ENCODE data around the gene PTPRN2. TPM values are rescaled to one million over a fixed set of nuclear protein-coding genes. Genes with fewer than 3 reads are reported as not detected.

The PTPRN2 gene
- polyA plus RNA-seq, 4 donors: 7.4 to 9.6 (median 8.8) TPM

GRCh38 chr7:158449942-158450341 is 137.7 kb downstream of the PTPRN2 start:
- DNase-seq (ENCODE audit: low read depth in 4 of 4, low spot score in 3 of 4): no peak

GRCh38 chr7:158449266-158449665 is 138.4 kb downstream of the PTPRN2 start:
- DNase-seq (ENCODE audit: low read depth in 4 of 4, low spot score in 3 of 4): no peak

GRCh38 chr7:158448430-158449100 is 139.1 kb downstream of the PTPRN2 start:
- no peak for DNase-seq (ENCODE audit: low read depth in 4 of 4, low spot score in 3 of 4)

GRCh38 chr7:158447506-158448171 is 140.0 kb downstream of the PTPRN2 start:
- no peak for DNase-seq (ENCODE audit: low read depth in 4 of 4, low spot score in 3 of 4)

GRCh38 chr7:158447151-158447505 is 140.5 kb downstream of the PTPRN2 start:
- DNase-seq (ENCODE audit: low read depth in 4 of 4, low spot score in 3 of 4): no peak

- DNase-seq (ENCODE audit: low read depth in 4 of 4, low spot score in 3 of 4): no peak
Measured at GRCh38 chr7:158446706-158447105, 140.9 kb downstream of the PTPRN2 start.

GRCh38 chr7:158446281-158446680 is 141.3 kb downstream of the PTPRN2 start:
- DNase-seq (ENCODE audit: low read depth in 4 of 4, low spot score in 3 of 4): no peak

GRCh38 chr7:158445421-158446175 is 142.0 kb downstream of the PTPRN2 start:
- DNase-seq (ENCODE audit: low read depth in 4 of 4, low spot score in 3 of 4): no peak

GRCh38 chr7:158444501-158445420 is 142.9 kb downstream of the PTPRN2 start:
- DNase-seq (ENCODE audit: low read depth in 4 of 4, low spot score in 3 of 4): no peak

- DNase-seq (ENCODE audit: low read depth in 4 of 4, low spot score in 3 of 4): no peak
Measured at GRCh38 chr7:158443688-158444483, 143.7 kb downstream of the PTPRN2 start.

- no peak for DNase-seq (ENCODE audit: low read depth in 4 of 4, low spot score in 3 of 4)
Measured at GRCh38 chr7:158443014-158443687, 144.5 kb downstream of the PTPRN2 start.

GRCh38 chr7:158442260-158442659 is 145.4 kb downstream of the PTPRN2 start:
- no peak for DNase-seq (ENCODE audit: low read depth in 4 of 4, low spot score in 3 of 4)

GRCh38 chr7:158439035-158439434 is 148.6 kb downstream of the PTPRN2 start:
- no peak for DNase-seq (ENCODE audit: low read depth in 4 of 4, low spot score in 3 of 4)

- DNase-seq (ENCODE audit: low read depth in 4 of 4, low spot score in 3 of 4): no peak
Measured at GRCh38 chr7:158432369-158433341, 155.0 kb downstream of the PTPRN2 start.

GRCh38 chr7:158431941-158432347 is 155.7 kb downstream of the PTPRN2 start:
- no peak for DNase-seq (ENCODE audit: low read depth in 4 of 4, low spot score in 3 of 4)

GRCh38 chr7:158431055-158431940 is 156.3 kb downstream of the PTPRN2 start:
- DNase-seq (ENCODE audit: low read depth in 4 of 4, low spot score in 3 of 4): no peak

All from right renal pelvis (tissue), 4 donors.